Mesenchymal stem cell (in vitro differentiated cells and primary cell): ENCODE data around the gene OR2V2.

ENCODE experiments used
- DNase-seq: peaks from one replicate; pipeline ENCODE4 v3.0.0-alpha.2; 2013
- H2AFZ ChIP-seq: one replicate; pipeline ENCODE4 v1.6.1; 2013; ENCODE audit warnings: low read depth, mild to moderate bottlenecking, control low read depth, inconsistent platforms, low read length, moderate library complexity
- H2AK5ac ChIP-seq: 2 replicates; pipeline ENCODE4 v1.6.1; 2013; ENCODE audit warnings: low read length, moderate library complexity, mild to moderate bottlenecking, inconsistent platforms; ENCODE audit not compliant: severe bottlenecking
- H2BK120ac ChIP-seq: one replicate; pipeline ENCODE4 v1.6.1; 2013; ENCODE audit warnings: low read depth, mild to moderate bottlenecking, inconsistent platforms, low read length, moderate library complexity
- H2BK12ac ChIP-seq, 2 experiments: one replicate each; pipeline ENCODE4 v1.6.1; 2013; ENCODE audit warnings: inconsistent platforms in 2 of 2, low read length in 2 of 2, mild to moderate bottlenecking in 2 of 2, moderate library complexity in 2 of 2, control low read depth in 1 of 2
- H2BK15ac ChIP-seq: one replicate; pipeline ENCODE4 v1.6.1; 2013; ENCODE audit warnings: mild to moderate bottlenecking, low read depth, inconsistent platforms; ENCODE audit not compliant: poor library complexity, severe bottlenecking
- H2BK5ac ChIP-seq: 2 replicates; pipeline ENCODE4 v1.6.1; 2013; ENCODE audit warnings: low read depth, mild to moderate bottlenecking, low read length, control low read depth, inconsistent platforms; ENCODE audit not compliant: poor library complexity, severe bottlenecking
- H3K14ac ChIP-seq, 2 experiments: one replicate each; pipeline ENCODE4 v1.6.1; 2013; ENCODE audit warnings: inconsistent platforms in 2 of 2, low read length in 2 of 2, control low read depth in 1 of 2, mild to moderate bottlenecking in 1 of 2, moderate library complexity in 1 of 2
- H3K18ac ChIP-seq, 2 experiments: one replicate each; pipeline ENCODE4 v1.6.1; 2013; ENCODE audit warnings: inconsistent platforms in 2 of 2, low read length in 2 of 2, control low read depth in 1 of 2, low read depth in 1 of 2, mild to moderate bottlenecking in 1 of 2
- H3K23ac ChIP-seq, 2 experiments: one replicate each; pipeline ENCODE4 v1.6.1; 2013; ENCODE audit warnings: inconsistent platforms in 2 of 2, low read length in 2 of 2, mild to moderate bottlenecking in 2 of 2, moderate library complexity in 2 of 2, control low read depth in 1 of 2
- H3K27ac ChIP-seq: 2 replicates; pipeline ENCODE4 v1.5.1; 2013; ENCODE audit warnings: mild to moderate bottlenecking, moderate library complexity, low read length, control low read depth, inconsistent platforms; ENCODE audit not compliant: poor library complexity, severe bottlenecking
- H3K27me3 ChIP-seq, 2 experiments: 2 replicates each; pipeline versions ENCODE4 v1.6.1 to v1.7.0; 2013; ENCODE audit warnings: low read length in 2 of 2, mild to moderate bottlenecking in 2 of 2, moderate library complexity in 2 of 2, control low read depth in 1 of 2, inconsistent platforms in 1 of 2; ENCODE audit not compliant: control insufficient read depth in 1 of 2, insufficient read depth in 1 of 2
- H3K36me3 ChIP-seq, 2 experiments: 2 replicates each; pipeline versions ENCODE4 v1.6.1 to v1.7.0; 2013; ENCODE audit warnings: low read length in 2 of 2, control low read depth in 1 of 2, inconsistent platforms in 1 of 2, low read depth in 1 of 2, mild to moderate bottlenecking in 1 of 2; ENCODE audit not compliant: insufficient read depth in 2 of 2, control insufficient read depth in 1 of 2
- H3K4ac ChIP-seq, 2 experiments: one replicate each; pipeline ENCODE4 v1.6.1; 2013; ENCODE audit warnings: inconsistent platforms in 2 of 2, low read length in 2 of 2, mild to moderate bottlenecking in 2 of 2, moderate library complexity in 2 of 2, control low read depth in 1 of 2, low read depth in 1 of 2
- H3K4me1 ChIP-seq: 2 replicates; pipeline ENCODE4 v1.6.1; 2013; ENCODE audit warnings: low read depth, low read length, control low read depth; ENCODE audit not compliant: control insufficient read depth, insufficient read depth
- H3K4me2 ChIP-seq: 2 replicates; pipeline ENCODE4 v1.6.1; 2013; ENCODE audit warnings: low read length, mild to moderate bottlenecking, inconsistent platforms; ENCODE audit not compliant: poor library complexity, severe bottlenecking
- H3K4me3 ChIP-seq, 2 experiments: 2 replicates each; pipeline versions ENCODE4 v1.5.1 to v1.7.0; 2013; ENCODE audit warnings: low read length in 2 of 2, mild to moderate bottlenecking in 2 of 2, control low read depth in 1 of 2, low read depth in 1 of 2; ENCODE audit not compliant: insufficient read depth in 1 of 2
- H3K79me1 ChIP-seq: replicated peaks from 2 replicates; pipeline ENCODE4 v1.6.1; 2013; ENCODE audit warnings: mild to moderate bottlenecking, control low read depth, low read length, inconsistent platforms; ENCODE audit not compliant: poor library complexity, severe bottlenecking
- H3K9ac ChIP-seq: 2 replicates; pipeline ENCODE4 v1.7.0; 2013; ENCODE audit warnings: mild to moderate bottlenecking, low read length, moderate library complexity
- H3K9me3 ChIP-seq: 2 replicates; pipeline ENCODE4 v1.7.0; 2013; ENCODE audit warnings: mild to moderate bottlenecking, low read length; ENCODE audit not compliant: control insufficient read depth
- H4K8ac ChIP-seq: one replicate; pipeline ENCODE4 v1.6.1; 2013; ENCODE audit warnings: inconsistent platforms, mild to moderate bottlenecking, low read length, moderate library complexity
- H4K91ac ChIP-seq: one replicate; pipeline ENCODE4 v1.6.1; 2013; ENCODE audit warnings: mild to moderate bottlenecking, low read length, inconsistent platforms
- WGBS: methylation state at CpG from one replicate; pipeline ENCODE4 v1.1.7; 2013; ENCODE audit warnings: mixed read lengths; 5-methylcytosine and 5-hydroxymethylcytosine counted together

OR2V2 gene

DNA sequence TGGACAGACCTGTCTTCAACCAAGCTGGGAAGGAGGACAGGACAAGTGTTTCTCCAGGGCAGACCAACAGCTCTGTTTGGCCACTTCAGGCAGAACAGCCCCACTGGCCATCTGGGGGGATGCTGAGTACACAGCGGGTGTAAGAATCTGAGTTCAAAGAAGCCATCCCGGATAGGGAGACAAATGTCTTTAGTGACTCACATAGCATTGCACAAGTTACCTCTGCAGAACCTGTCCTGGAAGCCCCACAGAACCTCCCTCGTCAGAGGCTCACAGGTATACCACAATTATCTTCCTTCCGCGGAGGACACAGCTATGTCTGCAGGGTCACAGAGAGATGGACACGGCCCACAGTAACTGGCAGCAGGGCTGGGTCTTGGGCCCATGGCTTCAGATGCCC lies 2.0 kb downstream of the OR2V2 start:
- H3K4me3 ChIP-seq, result no peak overlapping the region
- no peak overlapping the region for H4K91ac ChIP-seq
- no peak for DNase-seq
- no peaks in the 10 kb centered on the region for H3K79me1 ChIP-seq
- no peak overlapping the region for H2AK5ac ChIP-seq
- no peak overlapping the region for H3K9ac ChIP-seq
- no peak overlapping the region for H3K4me2 ChIP-seq
- H4K8ac ChIP-seq, result no peak overlapping the region
- H2BK12ac ChIP-seq, result no peak overlapping the region
- H3K4me1 ChIP-seq, result peaks cover 2% of the 10 kb centered on the region
- no peak overlapping the region for H2AFZ ChIP-seq
- no peak overlapping the region for H3K18ac ChIP-seq
- no peak overlapping the region for H3K27ac ChIP-seq
- H2BK5ac ChIP-seq, result no peak overlapping the region
- H3K9me3 ChIP-seq, result no peaks in the 10 kb centered on the region
- no peak overlapping the region for H3K14ac ChIP-seq
- H2BK15ac ChIP-seq, result no peak overlapping the region
- WGBS, result 82% methylated on average over 6 of the region's 6 CpGs
- peaks cover 13 to 57% of the 10 kb centered on the region in 2 experiments for H3K27me3 ChIP-seq
- no peak overlapping the region for H3K4ac ChIP-seq
- no peaks in the 10 kb centered on the region for H3K36me3 ChIP-seq
- no peak overlapping the region for H3K23ac ChIP-seq
- H2BK120ac ChIP-seq, result no peak overlapping the region

- Histone ChIP-seq H3K14ac (peak overlapping the region in 1 of 2 experiments; percentile 39), H3K23ac (no peak overlapping the region), H3K27me3 (peaks cover 13 to 57% of the 10 kb centered on the region in 2 experiments), H3K18ac (no peak overlapping the region), H3K9ac (no peak overlapping the region), H4K91ac (no peak overlapping the region), H2BK5ac (no peak overlapping the region), H4K8ac (no peak overlapping the region), H2BK120ac (no peak overlapping the region), H3K27ac (no peak overlapping the region), H3K4me2 (no peak overlapping the region), H3K4me3 (no peak overlapping the region), H2BK15ac (no peak overlapping the region), H3K36me3 (no peaks in the 10 kb centered on the region), H3K4ac (no peak overlapping the region), H3K79me1 (no peaks in the 10 kb centered on the region), H3K4me1 (peaks cover 2% of the 10 kb centered on the region), H2AK5ac (no peak overlapping the region), H2BK12ac (no peak overlapping the region), H3K9me3 (no peaks in the 10 kb centered on the region), H2AFZ (no peak overlapping the region)
- WGBS, result 82% methylated on average over 14 of the region's 14 CpGs
- DNase-seq, result no peak
Measured at GRCh38 chr5:181149806-181150733, 2.7 kb downstream of the OR2V2 start.

- no peak overlapping the region for H3K4me2 ChIP-seq
- no peak overlapping the region for H4K8ac ChIP-seq
- no peak overlapping the region for H3K4me3 ChIP-seq
- no peaks in the 10 kb centered on the region for H3K36me3 ChIP-seq
- peaks cover 5% of the 10 kb centered on the region for H3K4me1 ChIP-seq
- WGBS, result 61% methylated on average over 9 of the region's 9 CpGs
- peaks cover 15 to 66% of the 10 kb centered on the region in 2 experiments for H3K27me3 ChIP-seq
- no peak overlapping the region for H3K4ac ChIP-seq
- H4K91ac ChIP-seq, result no peak overlapping the region
- no peaks in the 10 kb centered on the region for H3K79me1 ChIP-seq
- no peak overlapping the region for H2AK5ac ChIP-seq
- H3K9ac ChIP-seq, result no peak overlapping the region
- H3K18ac ChIP-seq, result no peak overlapping the region
- no peak overlapping the region for H2BK120ac ChIP-seq
- no peak overlapping the region for H3K27ac ChIP-seq
- H3K23ac ChIP-seq, result no peak overlapping the region
- H2BK5ac ChIP-seq, result no peak overlapping the region
- H2BK15ac ChIP-seq, result no peak overlapping the region
- no peak overlapping the region for H2AFZ ChIP-seq
- no peak overlapping the region for H2BK12ac ChIP-seq
- no peaks in the 10 kb centered on the region for H3K9me3 ChIP-seq
- no peak overlapping the region for H3K14ac ChIP-seq
- no peak for DNase-seq
Measured at GRCh38 chr5:181151146-181151545, 3.8 kb downstream of the OR2V2 start.

GRCh38 chr5:181152406-181152805 lies 5.0 kb downstream of the OR2V2 start:
- no peak overlapping the region for H4K8ac ChIP-seq
- 62% methylated on average over 9 of the region's 9 CpGs for WGBS

More at GRCh38 chr5:181152406-181152805, 5.0 kb downstream of the OR2V2 start:
- Histone ChIP-seq H3K9me3 (no peaks in the 10 kb centered on the region), H3K27me3 (peaks cover 23 to 69% of the 10 kb centered on the region in 2 experiments), H4K91ac (no peak overlapping the region), H2BK5ac (no peak overlapping the region), H2AK5ac (no peak overlapping the region), H2AFZ (no peak overlapping the region), H2BK12ac (no peak overlapping the region), H2BK15ac (no peak overlapping the region), H3K79me1 (no peaks in the 10 kb centered on the region), H3K4ac (no peak overlapping the region), H3K27ac (peak overlapping the region; percentile 15), H2BK120ac (no peak overlapping the region), H3K14ac (no peak overlapping the region), H3K23ac (no peak overlapping the region), H3K18ac (no peak overlapping the region), H3K4me3 (no peak overlapping the region), H3K4me1 (peaks cover 5% of the 10 kb centered on the region), H3K4me2 (no peak overlapping the region), H3K9ac (no peak overlapping the region), H3K36me3 (no peaks in the 10 kb centered on the region)
- peak; percentile 37 for DNase-seq
